GM19025 (cell line): ENCODE data around the gene HOXB8.

ENCODE experiments used
- ATAC-seq: cut with Tn5 transposase; IDR thresholded peaks from one replicate; pipeline ENCODE4 v1.9.1; 2021; ENCODE audit warnings: mild to moderate bottlenecking, low read depth, moderate library complexity; ENCODE audit not compliant: unreplicated experiment

Gene HOXB8

DNA sequence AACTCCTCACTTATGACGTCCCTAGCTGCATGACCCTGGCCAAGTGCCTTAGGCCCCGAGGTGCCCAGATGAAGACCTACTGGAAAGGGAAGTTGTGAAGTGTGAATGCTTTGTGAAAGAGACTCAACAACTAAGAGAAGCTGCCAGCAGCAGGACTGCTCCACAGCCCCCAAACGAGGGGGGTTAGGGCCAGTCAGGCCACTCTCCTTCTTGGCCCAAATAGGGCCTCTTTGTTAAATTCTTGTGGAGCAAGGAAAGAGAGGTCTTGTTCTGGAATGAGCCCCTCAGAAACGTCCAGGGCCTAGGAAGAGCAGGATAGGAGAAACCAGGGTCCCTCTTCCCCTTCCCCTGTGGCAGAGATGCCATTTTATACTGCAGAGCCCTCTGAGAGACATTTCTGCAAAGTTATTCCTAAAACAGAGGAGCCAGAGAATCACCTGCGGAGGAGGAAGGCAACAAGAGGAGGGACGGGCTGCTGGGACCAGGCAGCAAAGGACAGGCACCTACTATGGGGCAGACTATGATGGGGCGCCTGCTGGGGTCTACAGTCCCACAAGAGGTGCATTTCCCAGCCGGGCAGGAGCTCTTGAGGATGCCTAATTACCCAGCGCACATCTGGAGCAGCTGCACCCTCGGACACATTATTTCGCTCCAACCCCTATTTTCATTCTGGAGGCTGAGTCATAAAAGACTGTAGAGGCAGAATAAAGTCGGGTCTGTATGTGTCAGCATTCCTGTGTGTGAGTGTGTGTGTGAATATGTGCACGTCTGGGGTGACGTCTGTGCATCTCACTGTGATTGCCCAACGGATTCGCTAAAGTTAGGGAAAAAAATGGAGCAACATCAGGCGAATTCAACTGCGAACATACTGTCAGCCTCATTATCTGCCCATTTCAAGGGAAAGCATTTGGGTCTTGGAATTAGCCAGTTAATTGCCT lies 22.5 kb upstream of the HOXB8 start:
- ATAC-seq, result no peak

DNA sequence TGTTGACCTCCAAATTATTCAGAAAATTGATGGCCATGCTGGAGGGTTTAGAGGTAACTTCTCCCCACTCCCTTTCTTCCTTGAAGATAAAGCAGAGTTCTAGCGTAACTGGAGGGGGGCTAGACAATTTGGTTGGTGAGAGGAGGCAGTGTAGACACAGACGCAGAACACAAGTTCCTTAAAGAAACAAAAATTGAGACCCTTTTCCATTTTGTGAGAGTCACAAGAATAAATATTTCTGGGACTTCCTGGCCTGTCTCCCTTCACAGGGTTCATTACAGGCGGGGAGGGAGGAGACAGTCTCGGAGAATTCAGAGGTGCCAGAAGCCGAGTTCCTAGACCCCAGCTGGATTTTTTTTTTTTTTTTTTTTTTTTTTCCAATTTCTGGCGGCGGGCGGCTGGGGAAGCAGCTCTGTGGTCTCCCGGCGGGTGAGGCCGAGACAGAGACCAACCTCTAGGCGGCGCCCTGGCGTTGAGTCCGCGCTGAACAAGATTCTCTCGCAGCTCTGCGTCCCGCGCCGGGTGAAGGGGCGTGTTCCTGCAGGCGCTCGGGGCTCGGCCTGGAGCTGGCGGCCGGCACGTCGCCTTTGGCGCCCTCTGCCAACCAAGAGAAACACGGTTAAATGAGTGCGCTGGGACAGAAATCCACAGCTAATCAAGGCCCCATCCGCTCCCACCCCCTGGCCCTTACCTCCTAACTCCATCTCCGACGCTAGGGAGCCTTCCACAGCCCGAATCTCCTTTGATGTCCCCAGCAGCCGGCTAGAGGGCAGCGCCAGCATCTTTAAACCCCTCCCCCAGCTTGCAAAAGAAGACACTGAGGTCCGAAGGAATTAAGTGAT lies 21.3 kb upstream of the HOXB8 start:
- ATAC-seq, result no peak

GRCh38 chr17:48634493-48635208 lies 19.6 kb upstream of the HOXB8 start:
- no peak for ATAC-seq

- ATAC-seq, result no peak
Measured at GRCh38 chr17:48633266-48633677, 18.2 kb upstream of the HOXB8 start.

- no peak for ATAC-seq
Measured at GRCh38 chr17:48632579-48633265, 17.6 kb upstream of the HOXB8 start.

DNA sequence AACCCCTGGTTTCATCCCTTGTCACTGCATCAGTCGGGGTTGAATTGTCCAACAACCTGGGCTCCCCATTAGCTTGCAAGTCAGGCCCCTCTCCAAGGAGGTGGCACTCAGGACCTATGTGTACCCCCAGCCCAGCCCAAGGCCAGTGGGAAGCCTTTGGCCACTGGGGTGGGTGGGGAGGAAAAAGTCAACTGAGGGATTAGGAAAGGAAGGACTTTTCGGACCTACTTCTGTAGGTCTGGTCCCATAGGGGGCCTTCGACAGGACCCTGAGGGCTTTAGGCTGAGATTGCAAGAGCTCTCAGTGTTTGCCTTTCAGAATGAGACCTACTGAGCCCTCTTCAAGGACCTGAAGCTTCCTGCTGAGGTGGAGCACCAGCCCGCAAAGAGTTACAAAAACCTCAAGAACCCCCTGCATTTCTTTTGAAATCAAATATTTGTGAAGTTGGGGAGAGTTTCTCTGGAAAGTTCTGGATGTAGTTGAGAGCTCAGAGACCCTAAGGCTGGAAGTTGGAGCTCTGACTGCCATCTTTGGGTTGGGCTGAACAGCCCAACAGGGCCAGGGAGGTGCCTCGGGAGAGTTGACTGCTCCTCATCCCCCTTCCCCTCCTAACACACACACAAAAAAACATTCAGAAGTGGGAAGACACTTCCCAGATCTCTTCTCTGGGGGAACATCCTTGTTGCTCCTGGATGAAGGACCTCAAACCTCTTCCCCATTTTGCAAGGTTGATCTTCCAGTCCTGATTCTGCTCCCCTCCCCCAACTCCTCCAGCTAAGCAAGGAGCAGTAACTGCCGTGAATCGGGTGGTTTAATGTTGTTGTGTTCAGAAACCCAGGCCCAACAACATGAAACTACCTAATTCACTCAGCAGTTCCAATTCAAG lies 16.8 kb upstream of the HOXB8 start:
- no peak for ATAC-seq

GRCh38 chr17:48630925-48631692 lies 16.0 kb upstream of the HOXB8 start:
- no peak for ATAC-seq

DNA sequence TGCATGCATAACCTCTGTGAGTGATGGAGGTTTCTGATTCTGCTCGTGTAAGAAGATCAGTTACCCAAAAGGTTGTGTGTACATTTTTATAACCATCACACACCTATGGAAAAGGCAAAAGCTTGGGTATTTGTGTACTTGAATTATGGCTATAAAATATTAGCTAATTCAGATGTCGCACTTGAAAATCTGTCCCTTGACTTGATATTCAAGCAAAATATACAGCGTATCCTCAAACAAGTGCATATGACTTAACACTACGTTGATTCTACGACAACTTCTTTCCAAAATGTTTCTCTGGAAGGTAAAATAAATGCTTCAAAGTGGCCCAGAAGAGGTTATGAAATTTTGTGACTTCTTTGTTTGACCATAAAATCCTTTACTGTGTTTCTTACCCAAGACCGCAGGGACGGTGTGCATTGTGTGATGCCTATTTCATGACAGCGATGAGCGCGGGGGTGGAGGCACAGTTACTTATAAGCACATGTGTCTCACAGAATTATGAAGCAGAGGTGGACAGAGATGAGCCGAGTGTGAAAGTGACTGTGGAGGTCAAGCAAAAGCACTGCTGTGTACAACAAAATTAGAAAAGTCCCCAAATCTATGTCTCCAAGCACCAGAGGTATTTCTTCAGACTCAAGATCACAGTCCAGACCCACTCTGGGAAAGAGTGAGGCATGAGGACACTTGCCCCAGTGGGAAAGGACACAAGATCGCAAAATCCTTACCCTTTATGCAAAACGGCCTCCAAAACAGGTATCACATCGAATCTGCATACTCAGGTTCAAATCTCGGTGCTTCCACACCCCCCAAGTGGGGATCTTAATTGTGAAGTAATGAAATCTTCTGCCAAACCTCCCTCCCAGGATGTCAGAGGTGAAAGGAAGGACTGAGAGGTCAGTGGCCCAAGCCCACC lies 15.2 kb upstream of the HOXB8 start:
- ATAC-seq, result no peak

- ATAC-seq, result no peak
Measured at GRCh38 chr17:48629411-48629759, 14.3 kb upstream of the HOXB8 start.

DNA sequence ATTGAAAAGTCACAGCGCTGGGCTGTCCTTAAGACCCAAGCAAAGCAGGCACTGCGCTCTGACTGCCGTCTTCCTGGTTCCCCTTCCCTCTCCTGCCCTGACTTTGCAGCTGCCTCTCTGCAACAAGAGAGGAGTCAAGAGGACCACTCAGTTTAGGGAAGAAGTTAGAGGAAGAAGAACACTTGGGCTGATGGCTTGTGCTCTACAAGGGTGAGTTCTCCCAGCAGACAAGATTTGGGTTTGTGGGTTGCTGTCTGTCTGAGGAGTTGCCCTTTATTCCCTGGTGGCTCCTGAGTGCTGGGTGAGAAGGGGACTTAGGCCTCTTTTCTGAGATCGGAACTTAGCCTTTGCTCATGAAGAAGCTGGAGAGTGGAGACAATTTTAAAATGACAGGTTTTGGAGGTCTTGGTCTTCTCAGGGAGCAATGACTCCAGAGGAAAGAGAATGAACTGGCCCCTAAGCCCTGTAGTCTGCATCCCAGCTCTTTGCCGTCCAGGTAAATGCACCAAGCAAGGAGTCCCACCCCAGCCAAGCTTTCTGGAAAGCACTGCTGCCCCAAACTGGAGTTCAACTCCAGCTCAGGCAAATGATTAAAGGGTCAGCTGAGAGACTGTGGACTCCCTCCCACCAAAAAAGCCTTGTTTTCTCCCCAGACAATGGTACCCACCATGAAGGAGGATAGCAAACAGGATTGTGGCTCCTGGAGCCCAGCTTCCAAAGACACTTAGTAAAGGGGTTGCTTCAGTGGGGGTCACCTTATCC lies 13.7 kb upstream of the HOXB8 start:
- no peak for ATAC-seq

- no peak for ATAC-seq
Measured at GRCh38 chr17:48627623-48628521, 12.8 kb upstream of the HOXB8 start.

DNA sequence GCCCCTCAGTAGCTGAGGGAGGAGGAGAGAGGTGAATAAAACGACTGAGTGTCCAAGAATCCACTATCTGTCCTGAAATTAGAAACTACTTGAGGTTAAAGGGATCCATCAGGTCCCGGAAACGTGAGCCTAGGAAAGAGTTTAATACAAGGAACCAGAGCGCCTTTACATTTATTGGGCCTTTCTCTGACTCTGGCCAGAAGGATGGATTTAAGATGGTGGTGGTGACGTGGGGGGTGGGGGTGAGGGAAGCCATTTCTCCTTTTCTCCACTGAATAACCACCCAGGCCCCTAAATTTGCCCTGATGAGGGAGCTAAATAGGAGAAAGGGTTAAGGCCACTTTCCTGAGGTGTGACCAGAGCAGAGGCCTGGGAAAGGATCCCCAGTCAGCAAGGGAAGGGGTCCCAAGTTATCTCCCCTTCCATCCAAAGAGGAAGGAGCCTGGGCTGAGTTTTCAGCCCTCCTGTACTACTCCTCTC lies 12.1 kb upstream of the HOXB8 start:
- no peak for ATAC-seq

- ATAC-seq, result no peak
Measured at GRCh38 chr17:48626245-48627117, 11.4 kb upstream of the HOXB8 start, which contains the start of gene HOXB9. Gene HOXB9 (minus strand): TSS chr17:48626358. CDS start chr17:48626269, 89 bp downstream.

DNA sequence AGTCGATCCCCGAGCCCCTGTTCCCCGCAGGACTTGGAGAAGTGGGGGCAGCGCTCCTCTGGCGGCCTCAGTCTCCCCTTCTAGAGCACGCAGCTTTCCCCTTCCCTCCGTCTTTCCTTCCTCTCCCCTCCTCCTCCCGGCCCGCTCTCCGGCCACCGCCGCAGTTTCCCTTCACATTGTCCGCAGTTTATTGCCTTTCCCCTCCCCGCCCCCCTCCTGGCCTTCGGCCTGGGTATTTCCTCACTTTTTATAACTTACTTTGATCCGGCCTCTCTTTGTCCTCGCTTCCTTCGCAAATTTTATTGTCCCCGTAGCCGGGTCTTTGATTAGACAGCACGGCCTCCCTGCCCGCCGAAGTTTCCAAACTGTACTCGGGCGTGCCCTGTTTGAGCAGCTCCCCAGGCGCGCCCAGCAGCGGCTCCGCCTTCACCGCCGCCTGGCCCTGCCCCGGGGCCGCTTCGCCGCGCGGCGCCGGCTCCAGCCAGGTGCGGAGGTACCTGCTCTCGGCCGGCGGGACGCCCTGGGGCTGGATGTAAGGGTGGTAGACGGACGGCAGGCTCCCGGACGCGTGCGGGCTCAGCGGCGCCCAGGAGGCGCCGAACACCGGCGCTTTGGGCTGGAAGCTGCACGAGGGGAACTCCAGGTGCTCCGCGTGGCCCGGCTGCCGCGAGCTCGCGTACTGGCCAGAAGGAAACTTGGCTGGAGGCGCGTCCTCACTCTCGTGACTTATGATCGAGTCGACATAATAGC lies 10.6 kb upstream of the HOXB8 start:
- ATAC-seq, result no peak
